Erythroblast (primary cell): Measurements from ENCODE around the gene ZNF536.
A peak's percentile ranks its signal among the peaks of the same experiment; 100 is the strongest.

Experiments
- DNase-seq, 2 experiments: peaks; one replicate each; lab custom pipeline; 2025; lab: John Stamatoyannopoulos, UW
- GATA1 ChIP-seq: IDR thresholded peaks from 2 replicates; pipeline ENCODE4 v1.6.1; 2011; ENCODE audit warnings: low read depth, mild to moderate bottlenecking, control low read depth, low read length, moderate library complexity
- POLR2A ChIP-seq: IDR thresholded peaks from 2 replicates; pipeline ENCODE4 v1.6.1; 2011; ENCODE audit warnings: mild to moderate bottlenecking, low read length

ZNF536 gene

DNA sequence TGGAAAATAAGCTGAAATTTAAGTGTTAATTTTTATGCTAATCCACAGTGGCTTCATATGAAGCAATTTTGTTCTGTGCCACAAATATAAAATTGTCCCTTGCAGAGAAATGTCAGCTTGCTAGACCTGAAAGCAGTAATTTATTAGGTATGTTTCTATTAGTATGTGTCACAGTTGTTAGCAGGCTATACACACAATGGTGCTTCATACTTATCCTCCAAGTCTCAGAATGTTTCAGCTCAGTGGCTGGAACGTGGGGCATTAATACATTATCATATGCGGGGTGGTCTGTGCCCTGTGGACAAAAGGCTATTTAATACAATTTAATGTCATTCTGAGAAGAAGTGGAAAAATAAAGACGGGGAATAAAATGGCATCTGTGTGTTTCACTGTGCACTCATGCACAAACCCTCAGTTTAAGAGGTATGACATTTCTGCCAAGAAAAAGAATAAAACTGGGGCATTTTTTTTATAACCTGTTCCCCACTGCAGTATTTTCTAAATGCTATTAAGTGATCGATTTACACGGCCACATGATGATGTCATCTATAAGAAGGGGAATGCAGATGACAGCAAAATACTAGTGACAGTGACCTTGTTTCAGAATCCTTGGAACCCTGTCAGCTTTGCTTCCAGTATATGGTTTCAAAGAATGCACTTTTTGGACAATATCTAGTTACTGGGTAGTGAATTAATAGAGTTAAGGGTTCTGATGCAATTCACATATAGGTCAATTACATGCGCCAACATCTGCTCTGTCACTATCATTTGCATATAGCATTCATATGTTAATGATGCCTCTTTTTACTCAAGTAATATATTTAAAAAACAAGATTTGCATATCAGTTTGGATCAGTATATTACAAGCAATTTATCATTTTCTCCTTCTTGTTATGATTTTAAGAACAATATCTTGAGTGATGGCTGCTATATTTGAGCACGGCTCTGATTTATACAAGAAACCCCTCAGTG lies 21.2 kb upstream of the ZNF536 start:
- no peak for TF ChIP-seq POLR2A
- DNase-seq, result no peak

DNA sequence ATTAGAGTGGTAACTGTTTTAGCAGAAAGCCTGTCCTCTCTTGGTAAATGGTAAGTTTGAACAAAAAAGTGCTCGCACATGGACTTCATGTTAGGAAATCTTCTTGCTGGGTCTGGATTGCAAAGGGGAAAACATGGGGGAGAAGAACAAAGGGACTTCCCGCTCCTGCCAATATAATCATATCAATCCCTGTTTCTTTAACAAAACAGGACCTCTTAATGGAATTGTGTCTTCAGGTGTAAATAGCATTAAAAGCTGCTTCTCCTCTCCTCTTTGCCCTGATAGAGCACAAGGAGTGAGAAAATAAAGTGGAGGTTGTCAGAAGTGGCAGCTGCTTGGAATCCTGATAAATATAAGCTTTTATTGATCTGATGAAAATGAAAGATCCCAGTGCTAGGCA lies 20.4 kb upstream of the ZNF536 start:
- no peak for DNase-seq
- TF ChIP-seq POLR2A (no peak), GATA1 (no peak)

DNA sequence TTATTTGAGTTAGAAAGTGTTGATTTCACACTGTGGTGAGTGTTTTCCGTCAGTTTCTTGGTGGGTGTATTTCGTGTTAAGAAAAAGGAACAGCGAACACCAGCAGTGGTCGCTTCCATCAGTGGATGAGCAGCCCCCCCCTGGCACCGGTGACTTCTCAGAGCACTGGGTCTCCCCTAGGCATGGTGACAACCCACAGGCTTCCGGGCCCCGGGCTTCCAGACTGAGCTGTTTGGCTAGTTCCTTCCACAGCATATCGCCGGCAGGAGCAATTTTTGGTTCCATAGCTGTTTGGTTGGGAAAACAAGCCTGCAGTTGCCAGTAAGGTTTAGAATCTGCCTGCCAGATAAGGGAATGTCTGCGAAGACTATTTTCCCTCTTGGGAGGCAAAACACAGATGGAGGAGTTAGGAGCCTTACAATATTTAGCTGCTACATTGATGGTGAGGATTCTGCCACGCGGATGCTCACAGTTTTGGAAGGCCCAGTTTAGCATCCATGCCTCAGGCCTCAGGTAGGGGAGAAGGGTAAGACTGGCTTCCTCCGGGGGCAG lies 18.7 kb upstream of the ZNF536 start:
- TF ChIP-seq POLR2A (no peak), GATA1 (no peak)
- no peak for DNase-seq

DNA sequence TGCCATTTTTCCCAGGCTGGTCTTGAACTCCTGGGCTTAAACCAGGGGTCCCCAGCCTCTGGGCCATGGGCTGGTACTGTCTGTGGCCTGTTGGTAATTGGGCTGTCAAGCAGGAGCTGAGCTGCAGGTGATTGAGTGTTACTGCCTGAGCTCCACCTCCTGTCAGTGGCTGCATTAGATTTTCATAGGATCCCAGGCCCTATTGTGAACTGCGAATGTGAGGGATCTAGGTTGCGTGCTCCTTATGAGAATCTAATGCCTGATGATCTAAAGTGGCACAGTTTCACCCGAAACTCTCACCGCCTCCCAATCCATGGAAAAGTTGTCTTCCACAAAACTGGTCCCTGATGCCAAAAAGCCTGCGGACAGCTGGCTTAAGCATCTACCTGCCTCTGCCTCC lies 16.6 kb upstream of the ZNF536 start:
- DNase-seq, result no peak
- no peak for TF ChIP-seq GATA1
- TF ChIP-seq POLR2A, result no peak

DNA sequence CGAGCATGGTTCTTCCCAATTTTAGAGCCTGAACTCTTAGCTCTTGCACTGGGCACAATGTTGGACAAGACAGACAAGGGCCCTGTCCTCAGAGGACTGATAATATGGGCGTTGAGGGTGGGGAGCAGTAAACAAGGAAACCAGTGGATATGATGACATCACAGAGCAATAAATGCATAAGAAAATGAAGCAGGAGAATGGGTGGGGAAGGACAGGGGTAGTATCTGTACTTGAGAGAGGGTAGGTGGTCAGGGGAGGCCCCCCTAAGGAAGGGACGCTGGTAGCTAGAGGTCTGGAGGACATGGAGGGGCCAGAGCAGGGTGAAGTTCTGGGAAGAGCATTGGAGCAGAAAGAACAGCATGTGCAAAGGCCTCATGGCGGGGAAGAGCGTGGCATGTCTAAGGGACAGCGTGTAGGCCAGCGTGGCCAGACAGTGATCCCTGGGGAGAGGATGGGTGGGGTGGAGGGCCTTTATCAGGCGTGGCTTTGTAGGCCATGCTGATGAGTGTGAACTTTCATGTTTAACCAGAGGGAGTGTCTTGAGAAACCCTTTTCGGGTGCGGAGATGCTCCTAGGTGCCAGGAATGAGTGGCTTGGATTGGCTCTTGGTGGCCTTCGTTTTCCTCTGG lies 15.1 kb upstream of the ZNF536 start:
- no peak for TF ChIP-seq GATA1

DNA sequence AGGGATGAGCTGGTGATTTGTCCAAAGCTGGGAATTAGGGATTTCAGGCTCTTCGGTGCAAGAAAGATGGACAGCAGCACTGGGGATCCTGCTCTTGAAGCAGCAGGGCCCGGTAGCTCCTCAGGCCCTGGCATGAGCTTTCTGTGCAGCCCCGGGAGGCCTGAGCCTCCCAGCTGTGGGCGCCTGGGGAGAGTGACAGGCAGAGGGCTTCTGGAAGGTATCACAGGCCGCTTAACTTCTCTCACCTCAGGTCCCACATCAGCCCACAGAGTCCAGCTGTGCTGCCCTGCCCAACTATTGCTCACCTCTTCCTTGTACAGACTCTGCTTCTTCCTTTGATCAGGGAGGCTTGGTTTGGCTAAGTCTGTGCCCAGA lies 14.6 kb upstream of the ZNF536 start:
- no peak for TF ChIP-seq GATA1
- TF ChIP-seq POLR2A, result no peak
- DNase-seq, result no peak

More for the DNA sequence above, 15.1 kb upstream of the ZNF536 start:
- peak in 1 of 2 experiments; percentile 32 for DNase-seq

DNA sequence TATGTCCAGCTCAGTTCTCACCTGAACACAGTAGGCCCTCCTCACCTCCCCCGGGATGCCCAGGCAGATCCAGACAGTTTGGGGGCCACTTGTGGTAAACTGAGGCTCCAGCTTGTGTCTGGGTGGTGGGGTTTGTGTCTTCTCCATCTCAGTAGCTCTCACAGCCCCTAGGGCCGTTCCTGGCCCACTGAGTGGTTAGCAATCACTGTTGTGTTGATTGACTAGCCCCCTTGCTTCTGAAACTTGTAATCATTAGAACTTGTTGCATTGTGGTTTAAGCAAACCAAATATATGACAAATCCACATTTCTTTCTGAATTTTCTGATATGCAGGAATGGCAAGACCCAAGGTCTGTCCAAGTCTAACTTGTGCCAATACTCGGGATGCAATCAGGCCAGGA lies 13.9 kb upstream of the ZNF536 start:
- no peak for DNase-seq
- TF ChIP-seq GATA1 (no peak), POLR2A (no peak)

DNA sequence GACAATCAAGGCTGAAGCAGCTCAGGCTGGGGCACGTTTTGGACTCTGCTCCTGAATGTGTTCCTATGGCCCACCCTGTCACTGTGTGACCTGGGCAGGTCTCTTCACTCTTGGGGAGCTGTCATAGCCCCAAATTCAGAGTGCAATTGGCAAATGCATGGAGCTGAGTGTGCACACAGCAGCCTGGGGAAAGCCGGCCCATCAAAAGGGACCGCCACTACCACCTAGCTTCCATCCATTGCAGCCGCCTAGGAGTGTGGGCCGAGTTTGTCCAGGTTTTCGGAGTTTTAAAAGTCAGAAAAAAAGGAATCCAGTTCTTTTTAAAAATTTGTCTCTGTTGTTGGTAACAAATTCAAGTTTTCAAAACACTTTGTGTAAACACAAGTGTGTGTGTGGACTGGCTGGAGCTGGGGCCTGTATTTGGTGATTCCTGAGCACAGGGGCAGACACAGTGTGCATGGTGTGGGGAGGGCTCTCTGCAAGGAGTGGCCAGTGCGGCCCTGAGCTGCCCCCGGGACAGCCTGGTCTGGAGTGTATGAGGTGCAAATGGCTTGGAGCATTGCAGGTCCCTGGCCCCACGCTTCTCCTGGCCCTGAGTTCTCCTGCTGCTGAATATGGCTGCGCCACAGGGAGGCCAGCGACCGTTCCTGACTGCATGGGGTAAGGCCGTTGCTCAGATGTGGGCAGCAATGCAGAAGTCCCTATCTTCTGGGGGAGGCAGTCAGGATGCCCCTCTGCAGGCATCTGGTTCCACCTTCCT lies 13.2 kb upstream of the ZNF536 start:
- no peak for DNase-seq
- no peak for TF ChIP-seq GATA1
- no peak for TF ChIP-seq POLR2A

DNA sequence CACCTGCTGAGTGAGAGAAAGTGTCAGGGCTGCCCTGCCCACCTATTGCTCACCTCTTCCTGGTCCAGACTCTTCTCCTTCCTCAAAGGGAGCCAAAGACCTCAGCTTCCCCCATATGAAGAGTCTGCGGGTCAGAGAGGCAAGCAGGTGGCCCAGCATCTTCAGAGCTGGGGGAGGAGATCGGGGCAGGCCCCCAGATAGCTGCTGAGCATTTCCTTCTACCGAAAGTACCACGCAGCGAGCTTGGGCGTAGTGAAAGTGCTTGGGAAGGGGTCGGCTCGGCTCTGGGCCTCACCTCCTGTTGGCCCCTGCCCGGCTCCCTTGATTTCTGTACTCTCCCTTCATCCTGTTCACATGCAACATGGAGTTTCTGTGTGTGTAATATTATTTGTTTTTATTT lies 12.2 kb upstream of the ZNF536 start:
- no peak for TF ChIP-seq POLR2A
- no peak for TF ChIP-seq GATA1
- DNase-seq, result no peak

DNA sequence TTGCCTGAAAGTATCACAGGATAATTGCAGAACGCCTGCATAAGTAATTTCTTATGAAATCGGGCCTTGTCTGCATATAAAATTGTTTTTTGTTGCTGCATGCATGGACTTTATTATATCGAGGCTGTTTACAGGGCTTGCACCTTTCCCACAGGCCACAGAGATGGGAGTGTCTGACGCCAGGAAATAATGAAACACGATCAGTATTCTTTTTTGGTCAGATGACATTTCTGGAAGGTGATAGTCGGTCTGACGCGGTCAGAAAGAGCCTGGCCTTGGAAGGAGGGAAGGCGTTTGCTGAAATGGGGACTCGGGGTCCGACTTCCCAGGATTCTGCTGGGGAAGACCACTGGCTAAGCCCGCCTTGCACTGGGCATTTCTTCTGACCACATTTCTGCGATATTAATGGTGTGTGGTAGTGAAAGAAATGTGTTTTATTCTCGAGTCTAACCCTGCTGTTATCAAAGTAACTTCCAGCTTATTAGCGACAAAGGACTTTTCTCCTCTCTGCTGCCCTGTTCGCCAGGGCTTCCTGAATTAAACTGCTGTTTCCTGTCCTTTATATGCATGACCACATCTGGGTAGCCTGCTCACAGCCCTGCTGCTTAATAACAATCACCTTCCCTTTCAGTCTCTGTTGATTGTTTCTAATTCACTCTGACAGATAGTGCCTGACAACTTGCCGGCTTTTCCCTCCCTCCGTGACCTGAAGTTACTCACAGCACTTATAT lies 11.6 kb upstream of the ZNF536 start:
- DNase-seq, result no peak
- TF ChIP-seq POLR2A, result no peak
- no peak for TF ChIP-seq GATA1

DNA sequence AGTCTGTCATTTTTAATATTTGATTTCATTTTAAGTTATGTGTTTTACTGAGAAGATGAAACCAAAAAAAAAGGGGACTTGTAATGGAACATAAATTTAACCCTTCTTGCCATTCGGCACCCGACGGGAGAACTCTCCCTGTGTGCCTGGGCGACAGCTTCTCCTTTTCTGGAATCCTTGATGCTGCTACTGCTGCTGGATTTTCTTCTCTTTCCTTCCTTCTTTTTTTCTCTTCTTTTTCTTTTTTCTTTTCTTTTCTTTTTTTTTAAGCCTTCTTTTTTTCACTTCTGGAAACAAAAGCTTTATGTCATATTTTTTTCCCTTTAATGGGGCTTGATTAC lies 11.1 kb upstream of the ZNF536 start:
- TF ChIP-seq POLR2A, result no peak
- no peak for TF ChIP-seq GATA1
- no peak for DNase-seq

DNA sequence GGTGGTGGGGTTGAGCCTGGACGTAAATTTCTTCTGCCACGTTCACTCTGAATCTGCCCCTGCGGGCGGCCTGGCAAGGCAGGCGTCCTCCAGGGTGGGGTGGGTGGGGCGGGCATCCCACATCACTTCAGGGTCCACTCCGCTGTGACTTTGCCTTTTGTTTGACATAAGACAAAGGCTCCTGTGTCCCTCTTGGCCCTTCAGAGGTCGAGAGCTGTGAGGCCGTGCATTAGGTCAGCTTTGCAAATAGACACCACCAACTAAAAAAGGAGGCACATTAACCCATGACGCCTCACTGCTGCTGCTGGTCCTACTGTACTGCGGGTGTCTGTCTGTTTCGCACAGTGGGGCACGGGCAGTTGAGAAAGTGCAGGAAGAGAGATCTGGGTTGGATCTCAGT lies 10.5 kb upstream of the ZNF536 start:
- no peak for TF ChIP-seq GATA1
- no peak for TF ChIP-seq POLR2A
- no peak for DNase-seq

DNA sequence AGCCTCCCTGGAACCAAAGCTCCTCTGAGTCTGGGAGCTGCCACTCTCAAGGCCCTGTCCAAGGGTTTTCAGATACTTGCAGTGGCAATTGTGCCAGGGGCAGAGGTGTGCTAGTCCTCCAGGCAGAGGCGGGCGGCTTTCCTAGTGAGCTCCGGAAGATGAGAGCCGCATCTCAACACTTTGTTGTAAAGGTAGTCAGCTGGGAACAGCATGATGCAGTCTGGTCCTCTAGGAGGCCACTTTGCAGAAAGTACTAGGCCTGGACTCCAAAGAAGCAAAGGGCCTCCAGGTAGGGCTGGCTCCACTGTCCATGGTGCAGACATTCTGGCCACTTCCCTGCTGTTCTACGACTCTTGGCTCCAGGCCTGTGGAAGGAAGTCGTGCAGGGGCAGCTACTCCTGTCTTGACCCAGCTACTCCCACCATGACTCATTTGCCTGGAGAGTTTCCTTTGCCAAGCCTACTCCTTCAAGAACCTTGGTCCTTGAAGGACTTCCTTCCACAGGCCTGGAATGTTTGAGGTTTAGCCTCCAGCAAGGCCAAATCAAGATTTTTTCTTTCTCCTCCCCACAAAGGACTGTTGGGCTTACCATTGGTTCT lies 9.9 kb upstream of the ZNF536 start:
- TF ChIP-seq GATA1 (no peak), POLR2A (no peak)
- DNase-seq, result no peak

DNA sequence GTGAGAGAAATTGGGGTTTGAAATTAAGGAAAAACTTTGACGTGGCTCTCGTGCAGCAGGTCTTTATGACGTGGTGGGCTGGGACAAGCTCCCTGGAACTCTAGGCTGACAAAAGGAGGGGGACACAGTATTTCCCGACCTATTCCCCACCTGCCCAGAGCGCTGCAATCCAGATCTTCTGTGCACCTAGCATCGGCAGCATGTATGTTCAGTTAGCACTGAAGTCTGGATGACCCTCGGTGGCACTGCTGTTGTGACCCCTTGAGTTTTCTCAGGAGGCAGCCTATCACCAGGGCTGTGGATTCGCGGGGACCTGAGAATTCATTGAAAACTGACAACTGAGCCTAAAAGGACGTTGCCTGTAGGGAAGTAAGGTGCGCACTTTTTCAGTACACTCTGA lies 9.1 kb upstream of the ZNF536 start:
- no peak for DNase-seq
- TF ChIP-seq POLR2A (no peak), GATA1 (no peak)
